Testis (tissue), 3 donors: ENCODE data around the gene GPC6. TPM values are rescaled to one million over a fixed set of nuclear protein-coding genes. Genes with fewer than 3 reads are reported as not detected.
A peak's percentile ranks its signal among the peaks of the same experiment; 100 is the strongest.

Experiments
- DNase-seq: peaks from one replicate; pipeline ENCODE4 v3.0.0-alpha.2; 2019
- H3K27ac ChIP-seq, 2 donors: fragments of 200-600 bp; sonication (generic); one replicate each; pipeline ENCODE4 v1.5.1; 2019
- H3K27me3 ChIP-seq: fragments of 200-600 bp; sonication (generic); one replicate; pipeline ENCODE4 v1.5.1; 2019
- H3K36me3 ChIP-seq: fragments of 200-600 bp; sonication (generic); one replicate; pipeline ENCODE4 v1.5.1; 2017; ENCODE audit warnings: low read depth; ENCODE audit errors: missing control alignments
- H3K4me1 ChIP-seq: fragments of 200-600 bp; sonication (generic); one replicate; pipeline ENCODE4 v1.5.1; 2019
- H3K4me3 ChIP-seq, 2 donors: fragments of 200-600 bp; sonication (generic); one replicate each; pipeline ENCODE4 v1.5.1; 2017 to 2019
- H3K9me3 ChIP-seq: fragments of 200-600 bp; sonication (generic); one replicate; pipeline ENCODE4 v1.5.1; 2017
- POLR2A ChIP-seq: fragments of 450-650 bp; IDR thresholded peaks from one replicate; pipeline ENCODE4 v1.6.1; 2017; ENCODE audit warnings: antibody characterized with exemption, mild to moderate bottlenecking, moderate library complexity
- WGBS, 2 donors: methylation state at CpG; one replicate each; pipeline ENCODE4 v1.1.5; 2018; 5-methylcytosine and 5-hydroxymethylcytosine counted together
- intact Hi-C: fragments of 100-400 bp; cut with DNase I; formaldehyde crosslinking; loops from one replicate; pipeline ENCODE4 v1.15.1; 2023; ENCODE audit warnings: low total_unique reads
- polyA plus RNA-seq: library from polyadenylated mRNA; stranded (reverse); fragments of 350-450 nt; fragmentation: Illumina TruSeq; extraction: RNeasy Lipid Tissue Mini Kit (QIAGEN cat#74804); gene quantifications from one replicate; pipeline ENCODE4 v1.2.3, GENCODE V29; 2014; ENCODE audit warnings: low read depth, low replicate concordance; ENCODE audit not compliant: insufficient read depth
- total RNA-seq, 2 donors: library from RNA; depleted of rRNA; stranded (reverse); fragments of >200 nt; gene quantifications; one replicate each; pipeline ENCODE4 v1.2.3, GENCODE V29; 2016
- TF ChIP-seq, protein P1 (sequence below), 3 experiments: fragments of 450-650 bp in 2 of 3; fragments of 200-600 bp in 1 of 3; sonication (generic) in 1 of 3; IDR thresholded peaks; one replicate each; pipeline ENCODE4 v1.5.1; 2016 to 2019; ENCODE audit warnings: antibody characterized with exemption in 3 of 3, mild to moderate bottlenecking in 2 of 3, moderate library complexity in 1 of 3

Gene GPC6
- total and polyA plus RNA-seq, 3 donors from 2014 or later: 2.2 to 6.9 (median 4.3) TPM

GRCh38 chr13:94247890-94248289 is 1021.3 kb downstream of the GPC6 start:
- TF ChIP-seq, protein P1, sequence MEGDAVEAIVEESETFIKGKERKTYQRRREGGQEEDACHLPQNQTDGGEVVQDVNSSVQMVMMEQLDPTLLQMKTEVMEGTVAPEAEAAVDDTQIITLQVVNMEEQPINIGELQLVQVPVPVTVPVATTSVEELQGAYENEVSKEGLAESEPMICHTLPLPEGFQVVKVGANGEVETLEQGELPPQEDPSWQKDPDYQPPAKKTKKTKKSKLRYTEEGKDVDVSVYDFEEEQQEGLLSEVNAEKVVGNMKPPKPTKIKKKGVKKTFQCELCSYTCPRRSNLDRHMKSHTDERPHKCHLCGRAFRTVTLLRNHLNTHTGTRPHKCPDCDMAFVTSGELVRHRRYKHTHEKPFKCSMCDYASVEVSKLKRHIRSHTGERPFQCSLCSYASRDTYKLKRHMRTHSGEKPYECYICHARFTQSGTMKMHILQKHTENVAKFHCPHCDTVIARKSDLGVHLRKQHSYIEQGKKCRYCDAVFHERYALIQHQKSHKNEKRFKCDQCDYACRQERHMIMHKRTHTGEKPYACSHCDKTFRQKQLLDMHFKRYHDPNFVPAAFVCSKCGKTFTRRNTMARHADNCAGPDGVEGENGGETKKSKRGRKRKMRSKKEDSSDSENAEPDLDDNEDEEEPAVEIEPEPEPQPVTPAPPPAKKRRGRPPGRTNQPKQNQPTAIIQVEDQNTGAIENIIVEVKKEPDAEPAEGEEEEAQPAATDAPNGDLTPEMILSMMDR (IDR thresholded peaks at IDR 0.05): no peak
- TF ChIP-seq POLR2A: no peak
- DNase-seq: no peak
- Histone ChIP-seq H3K4me3 (no peak overlapping the region), H3K9me3 (no peaks in the 10 kb centered on the region), H3K27me3 (no peaks in the 10 kb centered on the region), H3K27ac (no peak overlapping the region), H3K4me1 (no peaks in the 10 kb centered on the region), H3K36me3 (no peaks in the 10 kb centered on the region)
- 85 to 88% methylated on average over 1 of the region's 1 CpG for WGBS, 2 donors
- intact Hi-C loops: no loop called here

DNA sequence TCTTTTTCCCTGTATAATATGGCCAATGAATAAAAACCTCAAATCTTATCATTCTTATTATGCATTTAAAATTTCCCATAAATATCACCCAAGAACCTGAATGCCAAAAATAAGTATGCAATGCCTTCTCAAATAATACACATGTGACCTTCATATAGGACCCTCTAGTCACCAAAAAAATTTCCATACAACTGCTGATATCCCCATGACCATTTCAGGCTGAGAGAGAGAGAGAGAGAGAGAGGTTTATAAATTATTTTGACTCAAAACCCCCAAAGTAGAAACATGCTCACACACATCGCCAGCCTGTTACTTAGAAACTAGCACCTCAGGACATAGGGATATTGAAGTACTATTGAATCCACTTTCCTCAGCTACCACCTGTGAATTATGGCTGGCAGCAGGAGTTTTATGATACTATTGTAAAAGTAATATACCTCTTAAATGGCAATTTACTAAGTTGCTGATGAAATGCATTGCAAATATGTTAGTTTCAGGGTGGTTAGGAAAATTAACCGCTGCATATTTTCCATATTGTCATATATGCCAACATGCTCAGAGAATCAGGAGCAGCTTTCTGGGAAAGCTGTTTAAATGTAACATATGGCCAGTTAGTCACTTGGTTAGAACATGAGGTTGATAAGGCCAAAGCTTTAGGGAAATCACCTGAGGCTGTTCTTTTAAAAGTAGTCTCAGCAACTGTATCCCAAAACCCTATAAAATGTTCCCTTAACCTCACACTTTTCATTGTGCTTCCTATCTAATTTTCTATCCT is 1022.0 kb downstream of the GPC6 start:
- Histone ChIP-seq H3K27me3 (no peaks in the 10 kb centered on the region), H3K4me3 (no peak overlapping the region), H3K36me3 (no peaks in the 10 kb centered on the region), H3K27ac (no peak overlapping the region), H3K9me3 (no peaks in the 10 kb centered on the region), H3K4me1 (no peaks in the 10 kb centered on the region)
- intact Hi-C loops: no loop called here
- TF ChIP-seq, protein P1 (IDR thresholded peaks at IDR 0.05): no peak
- no peak for TF ChIP-seq POLR2A
- WGBS, 2 donors: 90 to 100% methylated on average over 2 of the region's 2 CpGs
- DNase-seq: no peak

- Histone ChIP-seq H3K27me3 (no peaks in the 10 kb centered on the region), H3K4me1 (no peaks in the 10 kb centered on the region), H3K4me3 (no peak overlapping the region), H3K27ac (no peak overlapping the region), H3K36me3 (no peaks in the 10 kb centered on the region), H3K9me3 (no peaks in the 10 kb centered on the region)
- TF ChIP-seq POLR2A: no peak
- TF ChIP-seq, protein P1 (IDR thresholded peaks at IDR 0.05): no peak
- 83 to 92% methylated on average over 1 of the region's 1 CpG for WGBS, 2 donors
- intact Hi-C loops: no loop called here
- DNase-seq: no peak
Observed at GRCh38 chr13:94249512-94249911, 1022.9 kb downstream of the GPC6 start.

GRCh38 chr13:94251831-94252608 is 1025.4 kb downstream of the GPC6 start:
- WGBS, 2 donors: 58% methylated on average over 9 of the region's 9 CpGs
- no peaks in the 10 kb centered on the region for H3K36me3 ChIP-seq
- H3K27ac ChIP-seq: no peak overlapping the region
- peak; percentile 39 for DNase-seq
- TF ChIP-seq, protein P1 (IDR thresholded peaks at IDR 0.05): no peak
- TF ChIP-seq POLR2A: no peak
- intact Hi-C loops: no loop called here
- no peak overlapping the region for H3K4me3 ChIP-seq
- no peaks in the 10 kb centered on the region for H3K9me3 ChIP-seq
- no peaks in the 10 kb centered on the region for H3K4me1 ChIP-seq
- H3K27me3 ChIP-seq: no peaks in the 10 kb centered on the region
